Right renal pelvis (tissue), 4 donors: ENCODE data around the gene NFE2L3. TPM values are rescaled to one million over a fixed set of nuclear protein-coding genes. Genes with fewer than 3 reads are reported as not detected.

Experiments used
- DNase-seq, 4 donors: peaks; one replicate each; pipeline ENCODE4 v3.0.0-alpha.2; 2013; ENCODE audit warnings: low read depth in 4 of 4, low spot score in 3 of 4, missing footprints in 1 of 4
- polyA plus RNA-seq, 4 donors: library from polyadenylated mRNA; unstranded; fragments of 120-200 nt; gene quantifications; one replicate each; pipeline ENCODE4 v1.2.1, GENCODE V29; 2013; ENCODE audit not compliant: insufficient read length in 4 of 4

The NFE2L3 gene
- polyA plus RNA-seq, 4 donors, result 32.7 to 43.3 (median 37.2) TPM

DNA sequence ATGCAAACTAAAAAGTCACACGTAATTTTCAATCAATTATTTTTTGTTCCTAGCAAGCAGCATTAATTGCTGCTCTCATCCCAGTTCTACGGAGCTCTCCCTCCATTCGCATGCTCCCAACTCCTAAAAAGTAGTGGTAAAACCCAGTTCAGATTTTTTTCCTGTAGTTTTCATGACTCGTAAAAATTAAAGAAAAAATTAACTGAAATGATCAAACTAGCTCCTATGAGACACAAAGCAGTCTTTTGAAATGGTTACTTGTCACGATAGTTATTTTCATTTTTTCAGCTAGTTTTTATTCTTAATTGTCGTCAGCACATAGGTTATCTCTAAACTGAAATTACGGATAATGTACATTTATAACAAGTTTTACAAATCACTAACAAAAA, 46.8 kb downstream of the NFE2L3 start:
- DNase-seq, result no peak

DNA sequence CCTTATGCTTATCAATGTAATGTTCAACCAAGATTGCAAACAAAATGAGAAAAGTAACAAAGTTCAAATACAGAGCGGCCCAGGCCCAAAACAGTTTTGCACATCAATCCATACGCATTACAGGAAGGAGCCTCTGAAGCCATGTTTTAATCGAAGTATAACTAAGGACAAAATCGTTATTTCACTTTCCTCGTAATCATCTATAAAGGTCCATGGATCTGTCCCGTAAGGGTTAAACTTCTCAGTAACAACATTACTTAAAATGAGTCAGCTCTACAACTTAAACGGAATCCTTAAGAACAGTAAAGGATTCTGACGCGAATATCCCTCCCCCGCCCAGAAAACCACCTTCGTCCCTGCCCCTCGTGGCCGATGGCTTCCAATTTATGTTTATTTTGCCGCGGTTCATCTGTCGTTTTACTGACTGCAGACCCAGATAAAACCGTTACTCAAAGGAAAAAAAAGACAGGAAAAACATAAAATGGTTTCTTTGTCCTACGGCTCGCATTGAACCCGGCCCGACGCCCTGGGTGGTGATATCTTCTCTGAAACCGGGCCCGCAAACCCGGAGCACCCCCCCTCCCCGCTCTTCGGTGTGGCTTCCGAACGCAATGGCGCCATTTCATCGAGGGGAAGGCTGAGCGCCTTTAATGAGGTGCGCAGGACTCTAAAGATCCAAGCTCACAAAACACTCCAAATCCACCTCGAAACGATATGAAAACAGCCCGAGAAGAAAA, 47.5 kb downstream of the NFE2L3 start:
- DNase-seq, result peak in 1 of 4 donors; percentile 75

DNA sequence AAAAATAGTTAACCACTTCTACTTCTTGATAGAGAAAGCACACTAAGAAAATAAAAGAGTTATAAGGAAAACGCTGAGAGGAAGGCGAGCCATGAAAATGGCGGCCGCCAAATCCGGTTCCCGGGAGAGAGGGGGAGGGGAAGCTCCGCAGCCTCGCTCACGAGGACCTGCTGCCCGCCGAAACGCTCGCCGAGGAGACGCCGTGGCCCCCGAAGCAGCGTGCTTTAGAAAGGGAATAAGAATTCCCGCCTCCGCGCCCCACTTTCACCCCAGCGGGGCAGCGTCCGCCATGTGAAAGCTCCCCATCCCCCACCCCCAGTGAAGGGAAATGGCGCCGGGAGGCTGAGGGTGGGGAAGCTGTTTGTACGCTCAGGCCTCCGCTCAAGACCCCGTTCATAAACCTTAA, 48.0 kb downstream of the NFE2L3 start:
- peak in 2 of 4 donors; percentile 67 to 79 for DNase-seq

DNA sequence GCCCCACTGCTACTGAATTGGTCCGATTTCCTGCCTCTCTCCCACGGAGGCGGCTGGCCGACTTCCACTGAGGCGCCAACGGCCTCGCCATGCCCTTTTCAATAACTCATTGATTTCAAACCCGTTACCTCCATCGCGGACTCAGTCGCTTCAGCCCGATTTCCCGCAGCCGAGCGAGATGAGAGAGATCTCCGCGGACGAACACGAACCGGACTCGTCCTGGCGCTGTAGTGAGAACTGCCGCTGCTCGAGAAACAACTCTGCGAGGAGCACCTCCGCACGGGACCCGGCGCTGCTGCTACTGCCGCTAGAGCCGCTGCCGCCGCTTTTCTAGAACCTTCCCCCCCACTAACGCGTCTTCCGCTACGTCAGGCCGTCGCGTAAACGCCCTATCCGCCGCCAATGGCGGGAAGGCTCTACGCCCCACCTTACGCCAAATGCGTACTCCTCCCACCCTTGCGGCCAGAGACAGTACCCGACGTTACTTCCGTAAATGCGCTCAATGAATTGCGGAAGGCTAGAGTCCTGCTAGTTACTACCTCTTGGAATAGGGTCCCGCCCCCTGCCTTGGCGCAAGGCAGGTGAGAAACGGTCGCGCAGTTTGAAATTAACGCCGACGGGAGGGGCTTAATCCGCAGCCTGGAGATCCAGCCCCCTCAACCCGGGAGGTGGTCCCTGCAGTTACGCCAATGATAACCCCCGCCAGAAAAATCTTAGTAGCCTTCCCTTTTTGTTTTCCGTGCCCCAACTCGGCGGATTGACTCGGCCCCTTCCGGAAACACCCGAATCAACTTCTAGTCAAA, 48.6 kb downstream of the NFE2L3 start, which contains the start of gene HNRNPA2B1:
Gene HNRNPA2B1, minus strand, starts transcription at position 303 of the 803 bp plus-strand sequence. Its CDS starts 169 bp downstream, at position 134.
- DNase-seq, result peak; percentile 99 to 100 (median 99)

DNA sequence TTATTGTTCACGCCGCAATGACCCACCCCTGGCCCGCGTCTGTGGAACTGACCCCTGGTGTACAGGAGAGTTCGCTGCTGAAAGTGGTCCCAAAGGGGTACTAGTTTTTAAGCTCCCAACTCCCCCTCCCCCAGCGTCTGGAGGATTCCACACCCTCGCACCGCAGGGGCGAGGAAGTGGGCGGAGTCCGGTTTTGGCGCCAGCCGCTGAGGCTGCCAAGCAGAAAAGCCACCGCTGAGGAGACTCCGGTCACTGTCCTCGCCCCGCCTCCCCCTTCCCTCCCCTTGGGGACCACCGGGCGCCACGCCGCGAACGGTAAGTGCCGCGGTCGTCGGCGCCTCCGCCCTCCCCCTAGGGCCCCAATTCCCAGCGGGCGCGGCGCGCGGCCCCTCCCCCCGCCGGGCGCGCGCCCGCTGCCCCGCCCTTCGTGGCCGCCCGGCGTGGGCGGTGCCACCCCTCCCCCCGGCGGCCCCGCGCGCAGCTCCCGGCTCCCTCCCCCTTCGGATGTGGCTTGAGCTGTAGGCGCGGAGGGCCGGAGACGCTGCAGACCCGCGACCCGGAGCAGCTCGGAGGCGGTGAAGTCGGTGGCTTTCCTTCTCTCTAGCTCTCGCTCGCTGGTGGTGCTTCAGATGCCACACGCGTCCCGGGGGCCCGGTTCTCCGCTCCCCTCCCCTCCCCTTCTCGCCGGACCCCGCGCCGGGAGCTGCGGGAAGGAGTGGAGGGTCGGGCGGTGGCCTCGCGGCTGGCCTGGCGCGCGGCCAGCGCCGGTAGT, 49.4 kb downstream of the NFE2L3 start, which contains the start of gene CBX3:
Gene CBX3, plus strand, starts transcription at position 499 of the 772 bp plus-strand sequence. CDS start 1,254 bp downstream, outside the sequence.
- DNase-seq, result peak in 3 of 4 donors; percentile 84 to 88 (median 84)

DNA sequence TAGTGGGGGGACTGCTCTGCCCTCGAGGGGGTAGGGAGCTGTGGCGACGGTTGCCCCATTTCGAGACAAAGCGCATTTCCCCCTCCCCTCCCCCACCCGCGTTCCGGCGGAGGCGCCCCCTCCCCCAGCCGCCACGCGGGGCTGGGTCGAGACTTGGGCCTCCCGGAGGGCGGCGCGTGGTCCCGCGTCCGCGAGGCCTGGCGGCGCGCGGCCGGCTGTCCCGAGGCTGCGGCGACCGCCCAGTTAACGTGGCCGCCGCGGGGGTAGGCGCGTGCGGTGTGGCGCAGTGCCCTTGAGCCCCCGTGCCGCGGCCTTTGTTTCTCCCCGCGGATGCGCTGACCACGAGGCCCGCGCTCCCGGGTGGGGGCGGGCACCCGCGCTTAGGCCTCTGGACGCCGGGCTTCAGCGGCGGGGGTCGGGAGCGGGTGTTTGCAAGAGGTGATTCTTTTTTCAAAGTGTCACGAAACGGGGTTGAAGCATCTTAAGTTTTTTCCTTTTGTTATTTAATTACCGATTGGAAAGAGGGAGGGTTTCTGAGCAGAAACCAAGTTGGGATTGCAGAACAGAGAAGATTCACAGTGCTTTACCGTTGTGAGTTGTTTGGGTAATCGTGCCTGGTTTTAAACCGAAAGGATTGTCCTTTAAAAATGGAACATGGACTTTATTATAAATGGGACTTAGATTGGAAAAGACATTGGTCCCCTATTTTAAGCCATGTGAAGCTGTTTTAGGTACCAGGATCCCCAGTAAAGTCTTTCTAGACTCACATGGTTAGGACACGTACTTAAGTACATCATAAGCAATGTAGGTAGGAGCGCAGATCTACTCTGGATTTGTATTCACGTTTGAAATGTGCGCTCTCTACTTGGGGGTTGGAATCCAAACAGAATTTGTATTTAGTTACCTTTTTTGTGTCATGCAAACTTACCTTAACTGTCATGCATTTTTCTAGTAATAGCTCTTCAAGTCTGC, 50.3 kb downstream of the NFE2L3 start:
- DNase-seq, result peak in 1 of 4 donors; percentile 37

DNA sequence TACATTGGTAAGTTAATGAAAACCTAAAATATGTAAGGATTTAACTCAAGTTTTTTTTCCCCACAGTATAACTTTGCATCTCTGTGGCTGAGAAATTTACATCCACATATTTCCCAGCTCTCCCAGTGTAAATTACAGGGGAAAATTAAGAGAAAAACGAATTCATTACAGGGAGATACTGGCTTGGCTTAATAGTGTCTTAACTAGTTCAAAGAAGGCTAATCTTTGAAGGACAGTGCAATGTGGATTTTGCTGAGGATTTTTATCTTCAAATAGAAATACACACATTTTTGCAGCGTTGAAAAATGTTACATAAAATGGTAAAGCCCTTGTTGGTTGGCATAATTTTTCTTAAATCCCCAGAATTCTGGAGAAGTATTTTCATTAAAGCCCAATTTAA, 51.0 kb downstream of the NFE2L3 start:
- no peak for DNase-seq

DNA sequence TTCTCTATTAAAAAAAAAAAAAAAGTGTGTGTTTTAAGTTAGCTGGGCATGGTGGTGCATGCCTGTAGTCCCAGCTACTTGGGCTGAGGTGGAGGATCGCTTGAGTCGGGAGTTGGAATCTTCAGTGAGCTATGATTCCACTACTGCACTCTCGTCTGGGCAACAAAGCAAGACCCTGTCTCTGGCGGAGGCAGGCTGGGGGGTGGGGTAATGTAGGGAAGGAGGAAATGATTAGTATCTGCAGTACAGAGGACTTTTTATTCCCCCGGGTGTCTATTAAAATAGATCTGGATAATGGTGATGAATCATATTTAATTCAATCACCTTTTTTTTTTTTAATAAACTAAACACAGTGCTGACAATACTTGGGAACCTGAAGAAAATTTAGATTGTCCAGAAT, 56.0 kb downstream of the NFE2L3 start:
- no peak for DNase-seq

DNA sequence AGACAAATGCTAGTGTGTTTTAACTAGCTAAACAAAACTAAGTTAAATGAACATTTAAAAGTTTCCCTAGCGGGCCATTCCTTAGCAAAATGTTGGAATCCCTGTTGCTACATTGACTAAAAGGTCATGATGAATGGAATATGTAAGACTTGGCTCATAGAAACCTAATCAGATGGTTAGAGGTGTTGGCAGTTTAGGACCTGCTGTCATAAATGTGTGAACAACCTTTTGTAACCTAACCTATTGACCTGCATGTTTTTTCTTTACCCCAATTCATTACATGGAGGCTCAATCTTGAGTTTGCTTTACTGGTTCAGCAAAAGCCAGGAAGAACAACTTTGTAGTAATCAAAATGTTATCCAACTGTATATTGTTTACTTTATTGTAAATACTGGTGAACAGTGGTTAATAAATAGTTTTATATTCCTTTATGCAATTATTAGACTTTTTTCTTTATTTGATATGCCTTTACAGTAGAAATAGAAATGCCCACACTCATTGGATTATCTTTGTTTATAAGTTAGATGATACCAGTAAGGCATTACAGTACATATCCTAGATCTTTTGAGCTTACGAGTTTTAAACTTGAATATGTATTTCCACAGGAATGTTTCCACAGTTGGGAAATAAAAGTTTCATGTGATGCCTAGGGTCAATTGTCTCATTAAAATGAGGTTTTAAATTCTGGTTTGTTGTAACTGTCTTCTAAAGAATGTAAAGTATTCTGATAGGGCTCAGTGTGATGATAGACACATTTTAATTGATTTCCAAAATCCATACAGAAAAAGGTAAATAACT, 61.1 kb downstream of the NFE2L3 start:
- no peak for DNase-seq

DNA sequence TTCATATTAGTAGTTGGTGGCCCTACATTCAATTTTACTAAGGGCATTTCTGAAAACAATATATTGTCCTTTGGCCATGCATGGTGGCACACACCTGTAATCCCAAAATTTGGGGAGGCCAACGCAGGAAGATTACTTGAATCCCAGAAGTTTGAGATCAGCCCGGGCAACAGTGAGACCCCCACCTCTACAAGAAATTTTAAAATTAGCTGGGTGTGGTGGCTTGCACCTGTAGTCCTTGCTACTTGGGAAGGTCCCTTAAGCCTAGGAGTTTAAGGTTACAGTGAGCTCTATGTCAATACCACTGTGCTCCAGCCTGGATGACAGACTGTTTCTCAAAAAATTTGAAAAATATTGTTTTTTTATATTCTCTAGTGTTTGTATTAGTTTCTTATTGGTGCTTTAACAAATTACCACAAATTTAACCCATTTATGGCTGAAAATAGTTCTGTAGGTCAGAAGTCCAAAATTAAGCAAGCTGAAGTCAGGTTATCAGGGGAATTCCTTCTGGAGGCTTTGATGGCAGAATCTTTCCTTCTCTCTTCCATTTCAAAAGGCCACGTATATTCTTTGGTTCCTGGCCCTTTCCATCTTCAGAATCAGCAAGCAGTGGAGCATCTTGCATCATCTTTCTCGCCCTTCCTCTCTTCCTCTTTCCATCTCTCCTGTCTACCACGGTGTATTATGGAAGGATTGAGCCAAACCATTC, 62.0 kb downstream of the NFE2L3 start:
- no peak for DNase-seq

DNA sequence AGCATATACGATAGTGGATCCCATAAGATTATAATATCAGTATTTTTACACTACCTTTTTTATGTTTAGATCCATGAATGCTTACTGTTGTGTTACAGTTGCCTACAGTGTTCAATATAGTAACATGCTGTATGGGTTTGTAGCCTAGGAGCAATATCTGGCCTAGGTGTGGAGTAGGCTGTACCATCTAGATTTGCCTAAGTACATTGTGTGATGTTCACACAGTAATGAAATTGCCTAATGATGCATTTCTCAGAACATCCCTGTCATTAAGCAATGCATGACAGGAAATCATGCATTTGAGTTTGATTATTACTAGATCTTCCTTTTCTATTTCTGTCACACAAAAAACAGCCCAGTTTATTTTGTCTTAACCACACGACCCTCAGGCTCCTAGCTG, 64.1 kb downstream of the NFE2L3 start:
- DNase-seq, result no peak

DNA sequence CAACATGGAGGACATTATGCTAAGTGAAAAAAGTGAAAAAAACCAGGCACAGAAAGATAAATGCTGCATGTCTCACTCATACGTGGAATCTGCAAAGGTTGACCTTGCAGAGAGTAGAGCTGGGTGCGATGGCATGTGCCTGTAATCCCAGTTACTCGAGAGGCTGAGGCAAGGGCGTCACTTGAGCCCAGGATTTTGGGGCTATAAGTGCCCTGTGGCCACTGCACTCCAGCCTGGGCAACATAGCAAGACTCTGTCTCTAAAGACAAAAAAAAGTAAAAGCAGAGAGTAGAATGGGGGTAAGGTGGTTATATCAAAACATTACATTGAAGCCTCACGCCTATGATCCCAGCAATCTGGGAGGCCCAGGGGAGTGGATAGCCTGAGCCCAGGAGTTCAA, 72.4 kb downstream of the NFE2L3 start:
- no peak for DNase-seq

DNA sequence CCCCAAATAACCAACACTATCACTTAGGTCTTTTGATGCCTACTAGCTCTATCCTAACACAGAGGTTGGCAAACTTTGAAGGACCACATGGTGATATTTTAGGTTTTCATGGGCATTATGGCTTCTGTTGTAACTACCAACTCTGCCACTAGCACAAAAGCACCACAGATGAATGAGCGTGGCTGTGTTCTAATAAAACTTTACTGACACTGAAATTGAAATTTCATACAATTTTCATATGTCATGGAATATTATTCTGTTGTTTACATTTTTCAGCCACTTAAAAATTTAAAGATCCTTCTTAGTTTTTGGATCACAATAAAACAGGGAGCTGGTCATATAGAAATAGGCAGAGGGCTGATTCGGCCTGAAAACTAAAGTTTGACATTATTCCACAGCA, 76.0 kb downstream of the NFE2L3 start:
- DNase-seq, result no peak

DNA sequence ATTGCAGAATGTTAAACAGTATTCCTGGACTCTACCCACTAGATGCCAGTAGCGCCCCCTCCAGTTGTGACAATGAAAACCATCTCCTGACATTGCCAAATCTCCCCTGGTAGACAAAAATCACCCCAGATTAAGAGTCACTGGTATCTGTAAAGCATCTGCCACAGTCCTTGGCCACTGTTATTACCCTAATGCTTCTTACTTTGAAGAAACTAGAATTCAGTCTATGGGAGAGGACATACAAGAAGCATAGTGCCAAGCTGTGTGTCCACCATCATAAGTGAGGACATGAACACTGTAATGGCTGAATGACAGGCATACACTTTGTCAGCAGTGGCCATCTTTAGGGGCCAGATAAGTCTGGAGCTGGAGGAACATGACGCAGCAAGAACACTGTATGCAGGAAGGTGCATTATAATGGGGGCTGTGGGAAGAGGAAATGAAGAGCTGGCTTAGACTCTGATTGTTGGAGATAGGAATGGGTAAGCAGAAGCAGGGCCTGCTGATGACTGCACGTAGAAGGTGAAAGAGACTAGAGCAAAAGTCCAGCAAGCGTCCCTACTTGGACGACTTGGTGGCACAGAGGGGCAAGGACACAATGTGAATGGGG, 82.0 kb downstream of the NFE2L3 start:
- no peak for DNase-seq
